ENCODE data around the gene BOK.

Gene BOK

GRCh38 chr2:241618829-241619228 lies 60.3 kb downstream of the BOK start:
- Histone ChIP-seq H3K4me1 (ENCODE audit: control insufficient read depth, insufficient read depth, low read length) (peaks cover 6% of the 10 kb centered on the region; the same call in 1 of the 2 replicates), H3K9ac (ENCODE audit: low read depth, low read length) (no peak overlapping the region), H3K27me3 (ENCODE audit: control insufficient read depth, insufficient read depth, low read length) (no peaks in the 10 kb centered on the region), H3K36me3 (ENCODE audit: control insufficient read depth, insufficient read depth, low read length) (no peaks in the 10 kb centered on the region), H3K9me3 (ENCODE audit: control insufficient read depth, insufficient read depth, low read length) (no peaks in the 10 kb centered on the region), H3K27ac (ENCODE audit: low read depth, low read length) (no peak overlapping the region), H3K4me3 (ENCODE audit: low read depth, low read length) (no peak overlapping the region)

- Histone ChIP-seq H3K27me3 (ENCODE audit: control insufficient read depth, insufficient read depth, low read length) (no peaks in the 10 kb centered on the region), H3K4me3 (ENCODE audit: low read depth, low read length) (no peak overlapping the region), H3K36me3 (ENCODE audit: control insufficient read depth, insufficient read depth, low read length) (no peaks in the 10 kb centered on the region), H3K9me3 (ENCODE audit: control insufficient read depth, insufficient read depth, low read length) (no peaks in the 10 kb centered on the region), H3K4me1 (ENCODE audit: control insufficient read depth, insufficient read depth, low read length) (peaks cover 6% of the 10 kb centered on the region; the same call in 1 of the 2 replicates), H3K9ac (ENCODE audit: low read depth, low read length) (no peak overlapping the region), H3K27ac (ENCODE audit: low read depth, low read length) (no peak overlapping the region)
These were observed 61.3 kb downstream of the BOK start for GRCh38 chr2:241619597-241620418.

GRCh38 chr2:241620419-241620769 lies 61.8 kb downstream of the BOK start:
- Histone ChIP-seq H3K27ac (ENCODE audit: low read depth, low read length) (no peak overlapping the region), H3K9me3 (ENCODE audit: control insufficient read depth, insufficient read depth, low read length) (no peaks in the 10 kb centered on the region), H3K4me3 (ENCODE audit: low read depth, low read length) (no peak overlapping the region), H3K36me3 (ENCODE audit: control insufficient read depth, insufficient read depth, low read length) (no peaks in the 10 kb centered on the region), H3K4me1 (ENCODE audit: control insufficient read depth, insufficient read depth, low read length) (peaks cover 6% of the 10 kb centered on the region; the same call in 1 of the 2 replicates), H3K9ac (ENCODE audit: low read depth, low read length) (no peak overlapping the region), H3K27me3 (ENCODE audit: control insufficient read depth, insufficient read depth, low read length) (no peaks in the 10 kb centered on the region)

All from HUES48 (cell line).